Pancreas (tissue), 10 donors: ENCODE results near the gene PTCD1. TPM values are rescaled to one million over a fixed set of nuclear protein-coding genes. Genes with fewer than 3 reads are reported as not detected.

Source experiments
- ATAC-seq, 4 donors: fragments of 200-7000 bp; cut with Tn5 transposase; one replicate each; pipeline versions ENCODE4 v1.8.0 to v1.9.1; 2020; ENCODE audit warnings: mild to moderate bottlenecking in 4 of 4, moderate library complexity in 4 of 4
- DNase-seq, 6 donors: peaks; one replicate each; pipeline ENCODE4 v3.0.0-alpha.2; 2020
- FAIRE-seq: peaks from 2 replicates; lab custom pipeline; 2012; peaks lifted over from hg19 to GRCh38; lab: Jason Lieb, UNC
- H3K27ac ChIP-seq, 4 donors: fragments of 200-600 bp; sonication (generic); 1 replicate in 3 of 4; 2 replicates in 1 of 4; pipeline versions ENCODE4 v1.5.0 to v1.8.0; 2020
- H3K27me3 ChIP-seq, 4 donors: fragments of 200-600 bp; one replicate each; pipeline ENCODE4 v1.8.0; 2021
- H3K36me3 ChIP-seq, 3 donors: fragments of 200-600 bp; sonication (generic) in 1 of 3; one replicate each; pipeline versions ENCODE4 v1.5.0 to v1.8.0; 2020 to 2021
- H3K4me1 ChIP-seq, 3 donors: fragments of 200-600 bp; one replicate each; pipeline ENCODE4 v1.8.0; 2021
- H3K4me3 ChIP-seq, 4 donors: fragments of 200-600 bp; sonication (generic) in 2 of 4; one replicate each; pipeline versions ENCODE4 v1.5.0 to v1.8.0; 2020 to 2021
- H3K9me3 ChIP-seq, 4 donors: fragments of 200-600 bp; one replicate each; pipeline ENCODE4 v1.8.0; 2021
- WGBS, 2 donors: extraction: QIAGEN DNeasy Blood & Tissue Kit; methylation state at CpG; one replicate each; pipeline ENCODE4 v1.1.7; 2013; 5-methylcytosine and 5-hydroxymethylcytosine counted together
- intact Hi-C, 3 donors: fragments of 100-400 bp; cut with DNase I; formaldehyde crosslinking; loops; one replicate each; pipeline versions ENCODE4 v1.11.1 to v1.14.2; 2022
- polyA plus RNA-seq, 2 donors: library from polyadenylated mRNA; stranded (reverse); fragments of 200-250 nt; gene quantifications; one replicate each; pipeline ENCODE4 v1.2.3, GENCODE V29; 2013
- total RNA-seq, 6 donors: library from RNA; stranded (reverse); fragmentation: NEBNext Ultra II Directional in 4 of 6; extraction: Animal tissue kit (Norgen Biotek cat#: 25700) in 4 of 6; gene quantifications; one replicate each; pipeline versions ENCODE4 v1.2.1 to v1.2.4, GENCODE V29; 2021 to 2023
- TF ChIP-seq, protein P1 (sequence below), 4 donors: fragments of 200-600 bp; sonication (generic) in 3 of 4; IDR thresholded peaks; one replicate each; pipeline versions ENCODE4 v1.5.0 to v1.8.0; 2021; ENCODE audit warnings: antibody characterized with exemption in 4 of 4
- donor health status: healthy with polysubstance abuse.
- donor health status: DM: no; HTN: no; CAD: no; lungs with moderate emphysema.
- donor health status: DM: no; HTN: no; CAD: no.
- donor health status: control.
- donor health status: control.
- donor health status: Bipolar disorder and iron deficiency.
- donor health status: DM: yes; HTN: yes; CAD: no.
- donor health status: DM: no; HTN: no; CAD: no.
- donor health status: DM: no; HTN: no; CAD: no.
- donor health status: DM: yes; HTN: yes; CAD: no.

PTCD1 gene
- total and polyA plus RNA-seq, 8 donors = 1.4 to 4.0 (median 2.5) TPM

DNA sequence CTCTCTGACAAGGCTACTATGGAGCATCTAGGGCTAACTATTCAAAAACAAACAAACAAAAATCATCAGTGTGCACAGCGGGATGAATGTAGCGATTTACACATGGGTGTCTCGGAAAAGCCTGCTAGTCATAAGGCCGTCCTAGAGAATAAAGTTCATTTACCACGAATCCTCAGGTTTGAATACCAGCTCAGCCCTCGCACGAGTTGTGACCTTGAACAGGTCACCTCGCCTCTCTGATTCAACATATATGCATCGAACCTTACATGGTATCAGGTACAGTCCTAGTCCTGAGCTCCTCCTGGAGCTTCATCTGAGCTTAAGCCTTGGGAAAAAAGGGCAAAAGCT lies 26.8 kb upstream of the PTCD1 start:
- Histone ChIP-seq H3K36me3 (no peaks in the 10 kb centered on the region), H3K4me3 (peak overlapping the region; percentile 40 to 83 (median 72)), H3K4me1 (peaks cover 0 to 14% (median 7%) of the 10 kb centered on the region in 3 donors), H3K27ac (peak overlapping the region; percentile 58 to 88 (median 64)), H3K9me3 (no peaks in the 10 kb centered on the region), H3K27me3 (no peaks in the 10 kb centered on the region)
- no peak for FAIRE-seq
- WGBS, 2 donors = 1 to 2% methylated on average over 9 of the region's 9 CpGs
- DNase-seq = no peak
- intact Hi-C loops = no loop called here
- TF ChIP-seq, protein P1, sequence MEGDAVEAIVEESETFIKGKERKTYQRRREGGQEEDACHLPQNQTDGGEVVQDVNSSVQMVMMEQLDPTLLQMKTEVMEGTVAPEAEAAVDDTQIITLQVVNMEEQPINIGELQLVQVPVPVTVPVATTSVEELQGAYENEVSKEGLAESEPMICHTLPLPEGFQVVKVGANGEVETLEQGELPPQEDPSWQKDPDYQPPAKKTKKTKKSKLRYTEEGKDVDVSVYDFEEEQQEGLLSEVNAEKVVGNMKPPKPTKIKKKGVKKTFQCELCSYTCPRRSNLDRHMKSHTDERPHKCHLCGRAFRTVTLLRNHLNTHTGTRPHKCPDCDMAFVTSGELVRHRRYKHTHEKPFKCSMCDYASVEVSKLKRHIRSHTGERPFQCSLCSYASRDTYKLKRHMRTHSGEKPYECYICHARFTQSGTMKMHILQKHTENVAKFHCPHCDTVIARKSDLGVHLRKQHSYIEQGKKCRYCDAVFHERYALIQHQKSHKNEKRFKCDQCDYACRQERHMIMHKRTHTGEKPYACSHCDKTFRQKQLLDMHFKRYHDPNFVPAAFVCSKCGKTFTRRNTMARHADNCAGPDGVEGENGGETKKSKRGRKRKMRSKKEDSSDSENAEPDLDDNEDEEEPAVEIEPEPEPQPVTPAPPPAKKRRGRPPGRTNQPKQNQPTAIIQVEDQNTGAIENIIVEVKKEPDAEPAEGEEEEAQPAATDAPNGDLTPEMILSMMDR (IDR thresholded peaks at IDR 0.05) = no peak
- peak in 3 of 4 donors; percentile 3 to 9 (median 7) for ATAC-seq

- Histone ChIP-seq H3K4me3 (no peak overlapping the region), H3K9me3 (no peaks in the 10 kb centered on the region), H3K27ac (no peak overlapping the region), H3K4me1 (peaks cover 0 to 14% (median 7%) of the 10 kb centered on the region in 3 donors), H3K36me3 (peaks cover 0 to 20% (median 12%) of the 10 kb centered on the region in 3 donors), H3K27me3 (no peaks in the 10 kb centered on the region)
- DNase-seq (peak in 1 of 6 donors; percentile 10), ATAC-seq (no peak), FAIRE-seq (no peak)
- WGBS, 2 donors = 85 to 86% methylated on average over 2 of the region's 2 CpGs
- intact Hi-C loops = no loop called here
- TF ChIP-seq, protein P1 (IDR thresholded peaks at IDR 0.05) = no peak
These were observed 22.6 kb upstream of the PTCD1 start for GRCh38 chr7:99461221-99461620.

DNA sequence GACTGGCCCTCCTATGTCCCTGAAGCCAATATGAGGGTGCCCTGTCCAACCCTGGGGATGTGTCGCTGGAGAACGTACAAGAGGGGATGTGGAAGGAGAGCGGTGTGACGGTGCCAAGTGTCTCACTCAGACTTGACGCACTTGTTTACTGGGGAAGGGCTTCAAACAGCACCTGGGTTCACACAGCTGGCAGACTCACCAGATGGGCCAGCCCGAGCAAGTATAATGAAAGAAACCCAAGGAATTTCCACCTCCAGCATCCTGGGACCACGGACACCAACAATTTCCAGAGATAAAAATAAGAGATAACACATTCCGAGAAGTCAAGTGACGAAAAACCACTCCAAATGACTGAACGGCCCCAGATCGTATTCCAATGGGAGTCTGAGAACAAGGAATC lies 22.1 kb upstream of the PTCD1 start:
- peaks cover 0 to 14% (median 7%) of the 10 kb centered on the region in 3 donors for H3K4me1 ChIP-seq
- ATAC-seq = no peak
- TF ChIP-seq, protein P1 (IDR thresholded peaks at IDR 0.05) = no peak
- H3K36me3 ChIP-seq = peaks cover 0 to 24% (median 12%) of the 10 kb centered on the region in 3 donors
- WGBS, 2 donors = 64 to 73% methylated on average over 11 of the region's 11 CpGs
- DNase-seq = peak in 2 of 6 donors; percentile 26
- no peak overlapping the region for H3K4me3 ChIP-seq
- H3K9me3 ChIP-seq = no peaks in the 10 kb centered on the region
- no peak for FAIRE-seq
- intact Hi-C loops = no loop called here
- no peaks in the 10 kb centered on the region for H3K27me3 ChIP-seq
- no peak overlapping the region for H3K27ac ChIP-seq

DNA sequence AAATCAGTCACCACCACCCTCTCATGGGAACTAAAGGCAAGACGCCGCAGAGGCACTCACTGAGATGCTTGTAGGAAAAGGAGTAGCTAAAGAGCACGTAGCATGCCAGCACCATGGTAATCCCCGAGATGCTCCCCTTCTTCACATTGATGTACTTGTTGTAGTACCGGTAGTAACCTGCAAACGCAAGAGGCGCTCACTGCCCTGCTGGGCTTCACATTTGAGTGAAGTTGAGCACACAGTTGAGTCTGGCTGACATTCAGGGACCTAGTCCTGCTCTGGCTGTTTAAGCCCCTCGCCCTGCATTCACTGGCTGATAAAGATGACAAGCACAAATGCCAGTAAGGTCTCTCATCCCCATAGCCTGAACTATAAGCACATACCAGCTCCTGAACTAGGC lies 20.5 kb upstream of the PTCD1 start:
- Histone ChIP-seq H3K27ac (no peak overlapping the region), H3K27me3 (no peaks in the 10 kb centered on the region), H3K4me1 (peaks cover 0 to 3% (median 0%) of the 10 kb centered on the region in 3 donors), H3K9me3 (no peaks in the 10 kb centered on the region), H3K36me3 (peaks cover 0 to 32% (median 12%) of the 10 kb centered on the region in 3 donors), H3K4me3 (no peak overlapping the region)
- 89 to 90% methylated on average over 8 of the region's 8 CpGs for WGBS, 2 donors
- intact Hi-C loops = no loop called here
- peak in 1 of 4 donors; percentile 17 for ATAC-seq
- peak in 2 of 6 donors; percentile 15 to 24 for DNase-seq
- TF ChIP-seq, protein P1 (IDR thresholded peaks at IDR 0.05) = no peak
- FAIRE-seq = no peak

DNA sequence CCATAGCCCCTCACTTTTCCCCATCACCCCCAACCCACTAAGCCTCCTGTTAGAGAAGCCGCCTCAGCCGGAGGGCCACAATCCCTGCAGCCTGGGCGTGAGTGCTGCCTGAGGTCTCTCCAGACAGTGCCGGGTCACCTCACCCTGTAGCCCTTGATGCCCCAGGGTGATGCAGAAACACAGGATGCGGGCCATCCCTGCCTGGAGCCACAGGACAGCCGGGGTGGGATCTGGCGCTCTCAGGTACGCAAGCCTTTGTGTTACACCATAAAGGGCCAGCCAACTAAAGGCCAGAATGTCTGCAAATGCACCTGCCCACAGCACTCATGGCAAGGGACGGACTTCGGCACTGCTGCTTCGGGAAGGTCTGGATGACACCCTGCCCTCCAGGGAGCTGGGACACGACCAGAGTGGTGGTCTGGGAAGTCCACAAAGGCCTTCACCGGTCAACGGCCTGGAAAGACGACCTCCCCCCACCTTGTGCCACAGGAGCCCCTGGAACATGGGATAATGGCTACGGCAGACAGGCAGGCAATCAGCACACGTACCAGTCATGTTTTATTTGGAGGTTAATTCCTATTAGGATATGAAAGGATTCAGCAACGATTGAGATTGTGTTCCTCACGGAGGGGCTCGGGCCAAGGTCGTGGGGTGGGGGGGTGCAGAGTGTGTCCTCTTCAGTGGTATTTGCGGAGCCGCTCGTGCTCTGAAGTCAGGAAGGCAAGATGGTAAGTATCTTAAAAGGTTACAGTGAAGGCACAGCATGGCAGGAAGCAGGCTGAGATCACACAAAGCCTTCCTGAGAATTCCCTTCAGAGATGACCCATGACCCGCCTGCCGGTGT lies 19.3 kb upstream of the PTCD1 start:
- Histone ChIP-seq H3K9me3 (no peaks in the 10 kb centered on the region), H3K27ac (no peak overlapping the region), H3K4me3 (no peak overlapping the region), H3K36me3 (peaks cover 0 to 44% (median 12%) of the 10 kb centered on the region in 3 donors), H3K27me3 (no peaks in the 10 kb centered on the region), H3K4me1 (no peaks in the 10 kb centered on the region)
- DNase-seq (peak in 2 of 6 donors; percentile 23 to 58), ATAC-seq (no peak), FAIRE-seq (no peak)
- TF ChIP-seq, protein P1 (IDR thresholded peaks at IDR 0.05) = no peak
- intact Hi-C loops = no loop called here
- WGBS, 2 donors = 81 to 84% methylated on average over 26 of the region's 26 CpGs
